GM12875 (cell line): ENCODE data around the gene GNAO1.

ENCODE experiments used
- H3K4me3 ChIP-seq: one replicate; pipeline ENCODE4 v1.5.1; 2011; ENCODE audit warnings: low read depth, low read length, control low read depth
- CTCF ChIP-seq: IDR thresholded peaks from 2 replicates; pipeline ENCODE4 v1.5.1; 2011; ENCODE audit warnings: low read depth, mild to moderate bottlenecking, control low read depth, inconsistent platforms, low read length, moderate library complexity, borderline replicate concordance; ENCODE audit not compliant: insufficient read depth

The GNAO1 gene

GRCh38 chr16:56346131-56346890 lies 155.0 kb downstream of the GNAO1 start:
- H3K4me3 ChIP-seq, result no peak overlapping the region

GRCh38 chr16:56347166-56347565 lies 155.9 kb downstream of the GNAO1 start:
- H3K4me3 ChIP-seq, result no peak overlapping the region
- TF ChIP-seq CTCF, result no peak

More at GRCh38 chr16:56346131-56346890, 155.0 kb downstream of the GNAO1 start:
- TF ChIP-seq CTCF, result no peak

GRCh38 chr16:56347670-56348069 lies 156.4 kb downstream of the GNAO1 start:
- no peak for TF ChIP-seq CTCF

GRCh38 chr16:56348168-56349085 lies 157.1 kb downstream of the GNAO1 start:
- no peak for TF ChIP-seq CTCF
- H3K4me3 ChIP-seq, result no peak overlapping the region

More at GRCh38 chr16:56347670-56348069, 156.4 kb downstream of the GNAO1 start:
- H3K4me3 ChIP-seq, result no peak overlapping the region

- H3K4me3 ChIP-seq, result no peak overlapping the region
- TF ChIP-seq CTCF, result no peak
These were observed 157.8 kb downstream of the GNAO1 start for GRCh38 chr16:56349086-56349415.

- H3K4me3 ChIP-seq, result no peak overlapping the region
- no peak for TF ChIP-seq CTCF
These were observed 158.4 kb downstream of the GNAO1 start for GRCh38 chr16:56349711-56350161.
